NT2/D1 (cell line): ENCODE data around the gene THAP11.

Experiments
- DNase-seq: peaks from one replicate; pipeline ENCODE4 v3.0.0-alpha.2; 2011; ENCODE audit warnings: low read depth, low spot score
- H3K27me3 ChIP-seq: 2 replicates; pipeline ENCODE4 v1.6.0; 2011; ENCODE audit warnings: mild to moderate bottlenecking; ENCODE audit not compliant: insufficient read length, insufficient read depth
- H3K36me3 ChIP-seq: 2 replicates; pipeline ENCODE4 v1.6.1; 2011; ENCODE audit warnings: mild to moderate bottlenecking, low read length, mixed read lengths; ENCODE audit not compliant: insufficient read depth, insufficient read length
- H3K4me1 ChIP-seq: 2 replicates; pipeline ENCODE4 v1.5.1; 2011; ENCODE audit not compliant: insufficient read depth, insufficient read length
- H3K4me3 ChIP-seq: 2 replicates; pipeline ENCODE4 v1.5.1; 2011; ENCODE audit warnings: low read depth; ENCODE audit not compliant: insufficient read length
- H3K9ac ChIP-seq: 2 replicates; pipeline ENCODE4 v1.6.0; 2011; ENCODE audit warnings: low read depth; ENCODE audit not compliant: insufficient read length
- H3K9me3 ChIP-seq: 2 replicates; pipeline ENCODE4 v1.5.1; 2011; ENCODE audit warnings: mild to moderate bottlenecking, low read length; ENCODE audit not compliant: insufficient read depth
- SUZ12 ChIP-seq: IDR thresholded peaks from 2 replicates; pipeline ENCODE4 v1.6.1; 2011; ENCODE audit not compliant: insufficient read length, insufficient read depth; ENCODE audit errors: extremely low read depth
- YY1 ChIP-seq: IDR thresholded peaks from 2 replicates; pipeline ENCODE4 v1.6.1; 2011; ENCODE audit not compliant: insufficient read length, insufficient read depth
- ZNF274 ChIP-seq: IDR thresholded peaks from 2 replicates; pipeline ENCODE4 v1.6.1; 2011; ENCODE audit warnings: mild to moderate bottlenecking, low read depth, low read length

Gene THAP11

GRCh38 chr16:67865318-67865717, 23.2 kb downstream of the THAP11 start:
- Histone ChIP-seq H3K27me3 (no peaks in the 10 kb centered on the region), H3K36me3 (peaks cover 97% of the 10 kb centered on the region), H3K9me3 (no peaks in the 10 kb centered on the region), H3K4me1 (peaks cover 14% of the 10 kb centered on the region), H3K4me3 (no peak overlapping the region), H3K9ac (no peak overlapping the region)
- no peak for DNase-seq
- TF ChIP-seq YY1, result no peak
- TF ChIP-seq SUZ12, result no peak
- no peak for TF ChIP-seq ZNF274

GRCh38 chr16:67868290-67868689, 26.2 kb downstream of the THAP11 start:
- Histone ChIP-seq H3K9me3 (no peaks in the 10 kb centered on the region), H3K36me3 (peaks cover 86% of the 10 kb centered on the region), H3K9ac (no peak overlapping the region), H3K4me3 (no peak overlapping the region), H3K27me3 (no peaks in the 10 kb centered on the region), H3K4me1 (peaks cover 5% of the 10 kb centered on the region)
- TF ChIP-seq YY1 (no peak), ZNF274 (no peak), SUZ12 (no peak)
- no peak for DNase-seq

GRCh38 chr16:67869653-67870052, 27.5 kb downstream of the THAP11 start:
- Histone ChIP-seq H3K9ac (no peak overlapping the region), H3K4me1 (peaks cover 5% of the 10 kb centered on the region), H3K27me3 (no peaks in the 10 kb centered on the region), H3K9me3 (no peaks in the 10 kb centered on the region), H3K4me3 (no peak overlapping the region), H3K36me3 (peaks cover 74% of the 10 kb centered on the region)
- DNase-seq, result no peak
- no peak for TF ChIP-seq ZNF274
- TF ChIP-seq SUZ12, result no peak
- no peak for TF ChIP-seq YY1

- H3K36me3 ChIP-seq, result peaks cover 74% of the 10 kb centered on the region
- H3K27me3 ChIP-seq, result no peaks in the 10 kb centered on the region
- no peaks in the 10 kb centered on the region for H3K9me3 ChIP-seq
- no peak overlapping the region for H3K9ac ChIP-seq
- peaks cover 3% of the 10 kb centered on the region for H3K4me1 ChIP-seq
- no peak overlapping the region for H3K4me3 ChIP-seq
- no peak for DNase-seq
- no peak for TF ChIP-seq SUZ12
- no peak for TF ChIP-seq YY1
- no peak for TF ChIP-seq ZNF274
These were observed 29.1 kb downstream of the THAP11 start for GRCh38 chr16:67871256-67871655.

- H3K9ac ChIP-seq, result peak overlapping the region; percentile 11
- DNase-seq, result no peak
- peaks cover 3% of the 10 kb centered on the region for H3K4me1 ChIP-seq
- no peak overlapping the region for H3K4me3 ChIP-seq
- peaks cover 74% of the 10 kb centered on the region for H3K36me3 ChIP-seq
- TF ChIP-seq ZNF274 (no peak), SUZ12 (no peak), YY1 (no peak)
- no peaks in the 10 kb centered on the region for H3K27me3 ChIP-seq
- H3K9me3 ChIP-seq, result no peaks in the 10 kb centered on the region
These were observed 30.1 kb downstream of the THAP11 start for GRCh38 chr16:67872131-67872630.

- TF ChIP-seq SUZ12, result no peak
- TF ChIP-seq YY1, result no peak
- no peak for TF ChIP-seq ZNF274
- Histone ChIP-seq H3K4me3 (peak within 1 kb of the TSS; percentile 96), H3K9ac (peak within 1 kb of the TSS; percentile 97), H3K36me3 (peaks cover 74% of the 10 kb centered on the region), H3K4me1 (peaks cover 3% of the 10 kb centered on the region), H3K27me3 (no peaks in the 10 kb centered on the region), H3K9me3 (no peaks in the 10 kb centered on the region)
- DNase-seq, result no peak
These were observed 30.7 kb downstream of the THAP11 start, which contains the start of gene EDC4 for GRCh38 chr16:67872631-67873434. TSS of gene EDC4 (plus strand) at chr16:67873052. CDS start at chr16:67873262, 210 bp downstream.

GRCh38 chr16:67873435-67874370, 31.6 kb downstream of the THAP11 start:
- no peak for DNase-seq
- Histone ChIP-seq H3K9me3 (no peaks in the 10 kb centered on the region), H3K4me1 (peaks cover 3% of the 10 kb centered on the region), H3K4me3 (peak overlapping the region; percentile 96), H3K9ac (peak overlapping the region; percentile 97), H3K27me3 (no peaks in the 10 kb centered on the region), H3K36me3 (peaks cover 74% of the 10 kb centered on the region)
- TF ChIP-seq ZNF274, result no peak
